Activated T-helper 1 cell treated with anti-CD3 and anti-CD28 coated beads, Interleukin-12 subunit alpha, Interleukin-12 subunit beta, Interleukin-2, Interleukin-4 antibody, amounts not matched to agents 30 ng/mL and 10 ng/mL and 1 ng/mL, durations not matched to agents 14 hours and 24 hours and 36 hours (primary cell): ENCODE measurements around the gene OR6M1. TPM values are rescaled to one million over a fixed set of nuclear protein-coding genes. Genes with fewer than 3 reads are reported as not detected.

ENCODE experiments used
- DNase-seq: peaks from one replicate; pipeline ENCODE4 v3.0.0; 2021; ENCODE audit warnings: low spot score
- H3K27ac Mint-ChIP-seq: one replicate; pipeline ENCODE4 v1.8.0; 2021; ENCODE audit warnings: mild to moderate bottlenecking, mixed read lengths
- H3K27me3 Mint-ChIP-seq: one replicate; pipeline ENCODE4 v1.8.0; 2022; ENCODE audit warnings: mild to moderate bottlenecking, moderate library complexity, mixed read lengths; ENCODE audit not compliant: insufficient read depth
- H3K36me3 Mint-ChIP-seq: one replicate; pipeline ENCODE4 v1.8.0; 2021; ENCODE audit warnings: low read depth, mixed read lengths
- H3K4me1 Mint-ChIP-seq: one replicate; pipeline ENCODE4 v1.8.0; 2021; ENCODE audit warnings: low read depth, mixed read lengths
- H3K4me3 Mint-ChIP-seq: one replicate; pipeline ENCODE4 v1.8.0; 2021; ENCODE audit warnings: mild to moderate bottlenecking, moderate library complexity, mixed read lengths
- H3K9me3 Mint-ChIP-seq: one replicate; pipeline ENCODE4 v1.8.0; 2021; ENCODE audit warnings: mixed read lengths
- intact Hi-C: fragments of 100-400 bp; cut with micrococcal nuclease; formaldehyde crosslinking; loops from one replicate; pipeline ENCODE4 v1.15.1; 2024
- total RNA-seq: library from RNA; stranded (reverse); gene quantifications from 2 replicates; pipeline ENCODE4 v1.2.3, GENCODE V29; 2022

The OR6M1 gene
- total RNA-seq, 1 donor from 2014 or later, result not detected

DNA sequence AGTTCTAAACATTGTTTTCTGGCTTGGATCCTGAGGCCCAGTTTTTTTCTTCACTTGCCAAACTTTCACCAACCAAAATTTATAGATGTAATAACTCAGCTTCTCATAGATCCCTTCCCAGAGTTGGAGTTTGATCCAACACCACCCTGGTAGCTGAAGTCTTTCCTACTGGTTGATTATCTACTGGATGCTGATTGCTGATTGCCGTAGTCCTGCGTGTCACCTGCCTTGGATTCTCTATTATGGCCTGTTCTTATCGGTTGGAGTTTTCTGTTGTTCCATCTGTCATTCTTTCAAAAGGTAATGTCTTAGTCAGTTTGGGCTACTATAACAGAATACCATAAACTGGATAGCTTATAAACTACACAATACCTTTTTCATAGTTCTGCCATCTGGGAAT lies 34.5 kb downstream of the OR6M1 start:
- H3K9me3 Mint-ChIP-seq, result peaks cover 4% of the 10 kb centered on the region
- no peak overlapping the region for H3K27ac Mint-ChIP-seq
- intact Hi-C loops, result no loop called here
- H3K4me1 Mint-ChIP-seq, result no peaks in the 10 kb centered on the region
- H3K36me3 Mint-ChIP-seq, result no peaks in the 10 kb centered on the region
- peaks cover 2% of the 10 kb centered on the region for H3K27me3 Mint-ChIP-seq
- H3K4me3 Mint-ChIP-seq, result no peak overlapping the region
- DNase-seq, result no peak

GRCh38 chr11:123770712-123771111 lies 35.4 kb downstream of the OR6M1 start:
- intact Hi-C loops, result no loop called here
- DNase-seq, result no peak
- H3K36me3 Mint-ChIP-seq, result no peaks in the 10 kb centered on the region
- H3K9me3 Mint-ChIP-seq, result peaks cover 4% of the 10 kb centered on the region
- H3K4me3 Mint-ChIP-seq, result no peak overlapping the region
- no peak overlapping the region for H3K27ac Mint-ChIP-seq
- H3K4me1 Mint-ChIP-seq, result no peaks in the 10 kb centered on the region
- H3K27me3 Mint-ChIP-seq, result peaks cover 10% of the 10 kb centered on the region

DNA sequence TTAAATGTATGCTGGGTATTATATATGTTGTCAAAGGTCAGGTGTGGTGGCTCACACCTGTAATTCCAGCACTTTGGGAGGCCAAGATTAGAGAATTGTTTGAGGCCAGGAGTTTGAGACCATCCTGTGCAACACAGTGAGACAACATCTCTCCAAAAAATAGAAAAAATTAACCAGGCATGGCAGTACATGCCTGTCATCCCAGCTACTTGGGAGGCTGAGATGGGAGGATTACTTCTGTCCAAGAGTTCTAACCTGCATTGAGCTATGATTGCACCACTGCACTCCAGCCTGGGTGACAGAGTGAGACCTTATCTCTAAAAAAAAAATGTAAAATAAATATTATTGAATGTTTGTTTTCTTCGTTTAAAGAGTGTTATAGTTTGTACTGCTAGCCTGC lies 40.5 kb downstream of the OR6M1 start:
- Mint-ChIP-seq H3K4me3 (no peak overlapping the region), H3K4me1 (peaks cover 5% of the 10 kb centered on the region), H3K36me3 (peaks cover 6% of the 10 kb centered on the region), H3K27ac (no peak overlapping the region), H3K9me3 (peaks cover 23% of the 10 kb centered on the region), H3K27me3 (peaks cover 18% of the 10 kb centered on the region)
- intact Hi-C loops, result no loop called here
- no peak for DNase-seq

DNA sequence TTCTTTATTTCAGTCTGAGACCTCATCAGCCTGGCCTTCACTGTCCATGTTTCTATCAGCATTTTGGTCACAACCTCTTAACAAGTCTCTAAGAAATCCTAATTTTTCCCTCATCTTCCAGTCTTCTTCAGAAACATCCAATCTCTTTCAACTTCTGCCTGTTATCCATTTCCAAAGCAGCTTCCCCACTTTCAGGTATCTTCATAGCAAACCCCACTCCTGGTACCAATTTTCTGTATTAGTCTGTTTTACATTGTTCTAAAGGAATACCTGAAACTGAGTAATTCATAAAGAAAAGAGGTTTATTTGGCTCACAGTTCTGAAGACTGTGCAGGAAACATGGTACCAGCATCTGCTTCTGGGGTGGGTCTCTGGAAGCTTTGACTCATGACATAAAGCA lies 43.7 kb downstream of the OR6M1 start:
- intact Hi-C loops, result no loop called here
- peaks cover 34% of the 10 kb centered on the region for H3K9me3 Mint-ChIP-seq
- no peak overlapping the region for H3K27ac Mint-ChIP-seq
- peaks cover 10% of the 10 kb centered on the region for H3K36me3 Mint-ChIP-seq
- no peak for DNase-seq
- H3K4me3 Mint-ChIP-seq, result no peak overlapping the region
- H3K27me3 Mint-ChIP-seq, result peaks cover 20% of the 10 kb centered on the region
- peaks cover 24% of the 10 kb centered on the region for H3K4me1 Mint-ChIP-seq

DNA sequence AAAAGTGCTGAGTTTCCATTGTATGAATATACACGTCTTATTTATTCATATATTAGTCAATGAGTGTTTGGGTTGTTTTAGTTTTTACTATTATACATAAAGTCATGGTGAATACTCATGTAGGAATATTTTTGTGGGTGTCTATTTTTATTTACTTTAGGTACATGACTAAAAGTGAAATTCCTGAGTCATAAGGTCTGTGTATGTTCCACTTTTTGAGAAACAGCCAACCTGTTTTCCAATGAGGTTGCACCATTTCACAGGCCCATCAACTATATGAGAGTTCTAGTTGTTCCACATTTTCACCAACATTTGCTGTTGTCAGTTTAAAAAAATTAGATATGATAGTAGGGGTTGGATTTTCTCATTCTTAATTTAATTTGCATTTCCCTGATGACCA lies 45.3 kb downstream of the OR6M1 start:
- peaks cover 12% of the 10 kb centered on the region for H3K36me3 Mint-ChIP-seq
- intact Hi-C loops, result loop anchor here (1.0 to 2.0 kb wide), 2 partner anchors 20 to 378 kb away; partner anchors contain the start of gene ZNF202
- peaks cover 34% of the 10 kb centered on the region for H3K9me3 Mint-ChIP-seq
- peaks cover 14% of the 10 kb centered on the region for H3K27me3 Mint-ChIP-seq
- H3K27ac Mint-ChIP-seq, result peak overlapping the region; percentile 79
- DNase-seq, result no peak
- peak overlapping the region; percentile 6 for H3K4me3 Mint-ChIP-seq
- peaks cover 36% of the 10 kb centered on the region for H3K4me1 Mint-ChIP-seq

DNA sequence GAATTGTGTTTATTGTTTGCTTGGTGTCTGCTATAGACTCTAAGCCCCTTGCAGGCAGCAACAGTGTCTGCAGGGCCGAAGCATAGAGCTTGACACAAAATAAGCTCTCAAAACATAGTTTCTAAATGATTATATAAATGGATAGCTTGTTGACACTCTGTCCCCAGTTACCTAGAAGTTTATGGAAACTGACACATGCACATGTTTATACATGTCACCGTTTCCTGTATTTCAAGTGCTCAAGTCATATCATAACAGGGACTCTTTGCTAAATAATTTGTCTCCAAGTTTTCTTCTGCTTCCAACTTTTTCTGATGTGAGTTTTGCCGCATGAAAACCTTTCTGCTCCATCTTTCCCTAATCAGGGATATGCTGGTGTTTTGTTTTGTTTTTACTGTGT lies 48.2 kb downstream of the OR6M1 start:
- H3K4me3 Mint-ChIP-seq, result no peak overlapping the region
- intact Hi-C loops, result no loop called here
- peaks cover 4% of the 10 kb centered on the region for H3K27me3 Mint-ChIP-seq

DNA sequence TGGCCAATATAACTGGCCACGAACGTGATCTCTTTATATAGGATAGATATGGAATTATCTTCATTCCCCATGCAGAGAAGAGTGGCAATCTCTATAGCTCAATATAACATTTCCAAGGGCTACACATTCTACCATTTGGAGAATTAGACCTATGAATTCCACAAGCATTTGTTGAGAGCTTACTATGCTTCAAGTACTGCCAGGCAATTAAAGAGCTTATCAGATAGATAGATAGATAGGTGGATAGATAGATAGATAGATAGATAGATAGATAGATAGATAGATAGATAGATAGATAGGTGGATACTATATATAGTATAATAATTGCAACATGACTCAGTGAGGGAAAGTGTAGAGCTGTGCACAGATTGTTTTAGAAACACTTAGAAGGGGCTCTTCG lies 50.3 kb downstream of the OR6M1 start:
- intact Hi-C loops, result no loop called here
- Mint-ChIP-seq H3K9me3 (peaks cover 15% of the 10 kb centered on the region), H3K27me3 (peaks cover 4% of the 10 kb centered on the region), H3K4me3 (no peak overlapping the region), H3K27ac (peak overlapping the region; percentile 78), H3K4me1 (peaks cover 73% of the 10 kb centered on the region), H3K36me3 (peaks cover 5% of the 10 kb centered on the region)
- no peak for DNase-seq

More for the DNA sequence above, 48.2 kb downstream of the OR6M1 start:
- peaks cover 12% of the 10 kb centered on the region for H3K36me3 Mint-ChIP-seq
- H3K4me1 Mint-ChIP-seq, result peaks cover 59% of the 10 kb centered on the region
- H3K27ac Mint-ChIP-seq, result peak overlapping the region; percentile 25
- peaks cover 32% of the 10 kb centered on the region for H3K9me3 Mint-ChIP-seq
- no peak for DNase-seq

Other genes starting within 250 kb of the OR6M1 start
- gene SCN3B, start 151.7 kb downstream of the OR6M1 start, total RNA-seq, result not detected in 2 replicates
- gene ZNF202, start 64.7 kb downstream of the OR6M1 start, total RNA-seq, result 26.6 and 27.5 TPM in 2 replicates
- not detected in 2 replicates for gene OR6X1, start 51.8 kb downstream of the OR6M1 start, total RNA-seq
- gene TMEM225, start 79.3 kb upstream of the OR6M1 start, total RNA-seq, result not detected in 2 replicates
- gene OR8D4, start 95.8 kb upstream of the OR6M1 start, total RNA-seq, result not detected in 2 replicates
- gene OR4D5, start 133.3 kb upstream of the OR6M1 start, total RNA-seq, result not detected in 2 replicates
- gene OR6T1, start 137.5 kb upstream of the OR6M1 start, total RNA-seq, result not detected in 2 replicates
- gene OR10S1, start 171.4 kb upstream of the OR6M1 start, total RNA-seq, result not detected in 2 replicates
- gene OR10G6, start 188.8 kb upstream of the OR6M1 start, total RNA-seq, result not detected in 2 replicates
- not detected in 2 replicates for gene OR10G4, start 206.6 kb upstream of the OR6M1 start, total RNA-seq
- not detected in 2 replicates for gene OR10G9, start 216.7 kb upstream of the OR6M1 start, total RNA-seq
- gene OR10G8, start 220.4 kb upstream of the OR6M1 start, total RNA-seq, result not detected in 2 replicates
- not detected in 2 replicates for gene OR10G7, start 235.0 kb upstream of the OR6M1 start, total RNA-seq